G401 (cell line): ENCODE measurements around the gene ALOXE3. TPM values are rescaled to one million over a fixed set of nuclear protein-coding genes. Genes with fewer than 3 reads are reported as not detected.

Experiments
- DNase-seq: peaks from one replicate; pipeline ENCODE4 v3.0.0-alpha.2; 2015; ENCODE audit warnings: low spot score
- in situ Hi-C: cut with HindIII; loops from 2 replicates; pipeline ENCODE4 v1.10.0; 2016; ENCODE audit warnings: low sequenced_read_pairs, mixed read lengths
- total RNA-seq: library from RNA; depleted of rRNA; stranded (reverse); fragments of >200 nt; shearing (Covaris generic); gene quantifications from 2 replicates; pipeline ENCODE4 v1.2.3, GENCODE V29; 2014; rRNA removed

ALOXE3 gene
- total RNA-seq, 1 experiment from 2014 or later, result 0.85 TPM

GRCh38 chr17:8046306-8046928, 71.9 kb downstream of the ALOXE3 start:
- in situ Hi-C loops, result no loop called here
- no peak for DNase-seq

Other genes with a start within 250 kb of the ALOXE3 start
- gene CHD3, start 229.7 kb downstream of the ALOXE3 start, total RNA-seq, result 34.1 and 41.5 TPM in 2 replicates
- 3.5 and 16.7 TPM in 2 replicates for gene RNF227, start 202.2 kb downstream of the ALOXE3 start, total RNA-seq
- 0.49 TPM in 1 of 2 replicates, not detected in the other for gene KCNAB3, start 188.7 kb downstream of the ALOXE3 start, total RNA-seq
- gene TRAPPC1, start 186.6 kb downstream of the ALOXE3 start, total RNA-seq, result 6.1 and 7.8 TPM in 2 replicates
- gene CNTROB, start 186.3 kb downstream of the ALOXE3 start, total RNA-seq, result 25.4 and 29.3 TPM in 2 replicates
- gene GUCY2D, start 115.9 kb downstream of the ALOXE3 start, total RNA-seq, result 0.06 TPM in 1 of 2 replicates, not detected in the other
- gene ALOX15B, start 79.5 kb downstream of the ALOXE3 start, total RNA-seq, result not detected in 2 replicates
- not detected in 2 replicates for gene ALOX12B, start 30.8 kb downstream of the ALOXE3 start, total RNA-seq
- gene HES7, start 5.6 kb upstream of the ALOXE3 start, total RNA-seq, result 1.1 and 3.9 TPM in 2 replicates
- 29.0 and 34.0 TPM in 2 replicates for gene PER1, start 33.9 kb upstream of the ALOXE3 start, total RNA-seq
- 1.0 and 1.4 TPM in 2 replicates for gene VAMP2, start 44.4 kb upstream of the ALOXE3 start, total RNA-seq
- 37.8 and 60.6 TPM in 2 replicates for gene TMEM107, start 57.9 kb upstream of the ALOXE3 start, total RNA-seq
- gene BORCS6, start 71.7 kb upstream of the ALOXE3 start, total RNA-seq, result 24.3 and 25.6 TPM in 2 replicates
- 162 and 166 TPM in 2 replicates for gene AURKB, start 92.1 kb upstream of the ALOXE3 start, total RNA-seq
- 15.0 and 22.9 TPM in 2 replicates for gene CTC1, start 129.5 kb upstream of the ALOXE3 start, total RNA-seq
- gene PFAS, start 130.8 kb upstream of the ALOXE3 start, total RNA-seq, result 133 and 173 TPM in 2 replicates
- 54.4 and 65.3 TPM in 2 replicates for gene RANGRF, start 170.2 kb upstream of the ALOXE3 start, total RNA-seq
- 0.68 and 1.7 TPM in 2 replicates for gene SLC25A35, start 176.9 kb upstream of the ALOXE3 start, total RNA-seq
- 4.6 and 5.6 TPM in 2 replicates for gene ARHGEF15, start 191.7 kb upstream of the ALOXE3 start, total RNA-seq
- not detected in 2 replicates for gene ODF4, start 221.3 kb upstream of the ALOXE3 start, total RNA-seq